GM12873 (cell line): Measurements from ENCODE around the gene PPP1R12B.

Experiments used
- TF ChIP-seq, protein P1 (sequence below): IDR thresholded peaks from 2 replicates; pipeline ENCODE4 v1.5.1; 2012; ENCODE audit warnings: low read depth, mild to moderate bottlenecking, moderate library complexity, low read length, control low read depth; ENCODE audit not compliant: insufficient read depth; ENCODE audit errors: missing control alignments

Gene PPP1R12B

DNA sequence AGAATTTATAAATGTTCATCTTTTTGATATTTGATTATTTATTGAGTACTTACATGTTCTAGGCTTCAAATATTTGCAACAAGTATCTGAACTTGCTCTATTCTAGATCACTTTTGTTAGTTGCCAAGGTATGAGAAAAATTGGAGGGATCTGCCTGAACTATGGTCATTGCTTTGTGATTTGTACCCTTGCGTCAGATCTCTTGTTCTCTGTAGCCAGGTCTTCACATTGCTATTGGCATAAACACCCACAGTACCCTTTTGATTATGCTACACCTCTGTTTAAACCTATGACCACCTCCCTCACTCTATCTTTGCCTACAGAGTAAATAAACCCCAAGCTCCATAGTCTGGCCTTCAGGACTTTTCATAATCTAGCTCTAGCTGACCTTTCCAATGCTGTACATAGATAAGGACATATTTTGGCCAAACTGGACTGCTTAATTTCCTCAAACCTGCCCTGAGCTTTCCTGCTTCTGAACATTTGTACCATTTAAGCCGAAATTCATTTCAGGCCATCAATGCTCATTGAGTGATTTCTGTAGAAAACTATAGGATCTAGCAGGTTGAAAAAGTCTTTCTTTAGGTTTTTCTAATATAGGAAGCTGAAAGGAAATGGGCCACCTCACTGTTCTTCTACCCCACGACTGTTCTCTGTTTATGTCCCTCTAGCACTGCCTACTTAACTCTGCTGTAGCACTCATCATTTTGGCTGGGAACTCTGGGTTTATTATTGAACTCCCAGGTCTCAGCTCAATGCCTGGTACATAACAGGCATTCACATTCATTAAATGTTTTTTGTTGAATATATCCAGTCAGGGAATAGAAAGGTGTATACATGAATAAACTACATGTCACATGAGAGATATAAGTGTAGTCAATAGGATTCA is 84.9 kb downstream of the PPP1R12B start:
- TF ChIP-seq, protein P1, sequence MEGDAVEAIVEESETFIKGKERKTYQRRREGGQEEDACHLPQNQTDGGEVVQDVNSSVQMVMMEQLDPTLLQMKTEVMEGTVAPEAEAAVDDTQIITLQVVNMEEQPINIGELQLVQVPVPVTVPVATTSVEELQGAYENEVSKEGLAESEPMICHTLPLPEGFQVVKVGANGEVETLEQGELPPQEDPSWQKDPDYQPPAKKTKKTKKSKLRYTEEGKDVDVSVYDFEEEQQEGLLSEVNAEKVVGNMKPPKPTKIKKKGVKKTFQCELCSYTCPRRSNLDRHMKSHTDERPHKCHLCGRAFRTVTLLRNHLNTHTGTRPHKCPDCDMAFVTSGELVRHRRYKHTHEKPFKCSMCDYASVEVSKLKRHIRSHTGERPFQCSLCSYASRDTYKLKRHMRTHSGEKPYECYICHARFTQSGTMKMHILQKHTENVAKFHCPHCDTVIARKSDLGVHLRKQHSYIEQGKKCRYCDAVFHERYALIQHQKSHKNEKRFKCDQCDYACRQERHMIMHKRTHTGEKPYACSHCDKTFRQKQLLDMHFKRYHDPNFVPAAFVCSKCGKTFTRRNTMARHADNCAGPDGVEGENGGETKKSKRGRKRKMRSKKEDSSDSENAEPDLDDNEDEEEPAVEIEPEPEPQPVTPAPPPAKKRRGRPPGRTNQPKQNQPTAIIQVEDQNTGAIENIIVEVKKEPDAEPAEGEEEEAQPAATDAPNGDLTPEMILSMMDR: no peak

DNA sequence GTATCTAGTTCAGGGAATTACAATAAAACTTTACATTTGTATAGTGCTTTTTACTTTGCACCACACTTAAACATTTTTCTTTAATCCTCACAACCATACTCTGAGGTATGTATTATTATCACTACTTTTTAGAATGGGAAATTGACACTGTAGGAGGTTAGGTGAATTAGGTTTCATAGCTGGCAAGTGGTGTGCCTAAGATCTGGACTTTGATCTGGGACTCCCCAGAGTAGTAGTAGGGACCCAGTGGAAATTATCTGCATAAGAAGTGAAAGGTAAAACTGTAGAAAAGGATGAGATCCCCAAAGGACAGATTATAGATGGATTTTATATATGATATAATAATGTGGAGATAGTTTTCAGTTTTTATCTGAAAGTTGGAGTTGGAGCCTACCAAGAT is 85.6 kb downstream of the PPP1R12B start:
- TF ChIP-seq, protein P1: no peak

DNA sequence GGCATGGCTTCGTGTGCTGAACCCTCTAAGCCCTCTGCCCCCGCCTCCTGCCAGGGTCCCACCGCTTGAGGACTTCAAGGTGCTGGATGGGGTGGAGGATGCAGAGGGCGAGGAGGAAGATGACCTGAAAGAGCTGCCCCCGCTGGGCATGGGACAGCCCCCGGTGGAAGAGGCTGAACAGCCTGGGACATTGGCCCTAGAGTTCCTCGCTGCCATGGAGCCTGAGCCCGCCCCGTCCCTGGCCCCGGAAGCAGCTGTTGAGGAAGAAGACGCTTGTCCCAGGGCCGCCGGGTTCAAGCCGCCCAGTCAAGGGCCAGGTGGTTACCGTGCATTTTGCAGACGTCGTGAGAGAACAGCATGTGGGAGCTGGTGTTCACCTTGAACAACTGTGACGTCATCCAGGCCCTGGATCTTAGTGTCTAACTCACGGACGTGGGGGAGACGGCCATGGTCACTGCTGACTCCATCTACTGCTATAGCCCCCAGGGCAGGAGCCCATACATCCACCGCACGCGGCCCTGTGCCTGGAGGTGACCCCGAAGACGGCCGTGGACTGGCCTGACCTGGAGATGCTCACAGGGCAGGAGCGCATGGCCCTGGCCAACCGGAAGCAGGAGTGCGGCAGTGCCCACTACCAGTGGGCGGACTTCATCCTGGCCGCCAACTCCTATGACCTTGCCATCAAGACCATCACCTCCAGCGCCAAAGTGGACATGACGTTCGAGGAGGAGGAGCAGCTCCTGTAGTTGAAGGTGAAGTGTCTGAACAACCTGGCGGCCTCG is 90.1 kb downstream of the PPP1R12B start:
- TF ChIP-seq, protein P1: no peak

DNA sequence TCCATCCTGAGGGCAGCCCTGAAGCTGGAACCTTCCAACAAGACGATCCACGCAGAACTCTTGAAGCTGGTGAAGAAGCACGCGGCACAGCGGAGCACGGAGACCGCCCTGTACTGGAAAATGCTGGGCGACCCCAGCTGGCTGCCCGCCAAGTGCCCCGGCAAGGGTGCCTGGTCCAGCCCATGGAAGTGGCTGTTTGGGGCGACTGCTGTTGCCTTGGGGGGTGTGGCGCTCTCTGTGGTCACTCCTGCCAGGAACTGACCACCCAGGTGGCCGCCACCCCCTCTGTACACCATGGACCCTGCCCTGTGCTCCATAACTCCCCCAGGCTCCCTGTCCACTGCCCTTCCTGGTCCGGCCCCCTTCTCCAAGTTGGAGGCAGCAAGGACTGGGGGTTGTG is 90.8 kb downstream of the PPP1R12B start:
- TF ChIP-seq, protein P1: no peak

DNA sequence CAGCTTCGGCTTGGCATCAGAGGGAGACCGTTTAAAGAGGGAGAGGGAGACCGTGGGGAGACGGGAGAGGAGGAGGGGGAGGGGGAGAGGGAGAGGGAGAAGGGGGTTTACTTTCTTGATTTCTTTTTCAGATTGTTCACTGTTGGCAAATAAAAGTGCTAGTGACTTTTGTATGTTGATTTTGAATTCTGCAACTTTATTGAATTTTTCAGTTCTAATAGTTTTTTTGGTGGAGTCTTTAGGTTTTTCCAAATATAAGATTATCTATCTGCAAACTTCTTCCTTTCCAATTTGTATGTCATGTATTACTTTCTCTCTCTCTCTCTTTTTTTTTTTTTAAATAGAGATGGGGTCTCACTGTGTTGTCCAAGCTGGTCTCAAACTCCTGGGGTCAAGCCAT is 104.0 kb downstream of the PPP1R12B start:
- TF ChIP-seq, protein P1: no peak

DNA sequence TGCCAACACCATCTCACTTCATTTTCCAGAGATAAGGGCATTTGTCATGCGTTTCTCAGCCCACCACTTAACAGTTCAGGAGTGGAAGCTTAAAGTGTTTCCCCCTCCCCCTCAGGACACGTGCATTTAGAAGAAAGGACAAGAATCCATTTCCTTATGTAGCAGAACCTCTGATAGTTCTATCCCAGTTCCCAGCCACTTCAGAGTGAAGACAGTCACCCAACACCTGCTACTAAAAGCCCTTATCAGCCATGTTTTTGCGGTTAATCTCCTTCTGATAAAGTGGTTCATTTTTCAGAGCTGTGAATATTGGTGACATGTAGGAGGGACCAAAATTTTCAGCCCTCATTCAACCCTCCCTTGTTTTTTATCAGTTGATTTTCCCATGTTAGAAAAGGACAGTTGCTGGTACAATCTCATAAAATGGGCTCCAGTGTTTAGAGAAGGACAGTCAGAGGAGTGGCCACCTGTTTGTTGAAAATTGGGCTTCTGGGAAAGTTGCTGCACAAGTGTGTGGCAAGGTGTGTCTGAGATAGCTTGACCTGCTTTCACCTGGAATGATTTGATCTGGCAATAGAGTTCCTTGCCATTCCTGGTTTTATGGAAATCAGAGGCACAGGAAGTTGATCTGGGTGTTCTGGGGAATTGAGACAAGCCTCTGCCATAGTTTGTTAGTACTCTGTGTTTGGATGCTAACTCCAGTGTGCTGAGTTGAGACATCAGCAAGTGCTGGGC is 114.0 kb downstream of the PPP1R12B start:
- TF ChIP-seq, protein P1: no peak
